Stimulated activated CD8-positive, alpha-beta memory T cell treated with anti-CD3 and anti-CD28 coated beads, Interleukin-12 subunit alpha, Interleukin-12 subunit beta, amount 100 ng/mL, for 1 hour (primary cell): Measurements from ENCODE around the gene ZNF888.
"Not testable (repeated sequence)": the region's sequence is repeated elsewhere in the genome, so short reads cannot be mapped to it uniquely, and the experiment has no call there.

Experiments
- DNase-seq: peaks from one replicate; pipeline ENCODE4 v3.0.0-alpha.2; 2020; ENCODE audit warnings: low read depth

ZNF888 gene

DNA sequence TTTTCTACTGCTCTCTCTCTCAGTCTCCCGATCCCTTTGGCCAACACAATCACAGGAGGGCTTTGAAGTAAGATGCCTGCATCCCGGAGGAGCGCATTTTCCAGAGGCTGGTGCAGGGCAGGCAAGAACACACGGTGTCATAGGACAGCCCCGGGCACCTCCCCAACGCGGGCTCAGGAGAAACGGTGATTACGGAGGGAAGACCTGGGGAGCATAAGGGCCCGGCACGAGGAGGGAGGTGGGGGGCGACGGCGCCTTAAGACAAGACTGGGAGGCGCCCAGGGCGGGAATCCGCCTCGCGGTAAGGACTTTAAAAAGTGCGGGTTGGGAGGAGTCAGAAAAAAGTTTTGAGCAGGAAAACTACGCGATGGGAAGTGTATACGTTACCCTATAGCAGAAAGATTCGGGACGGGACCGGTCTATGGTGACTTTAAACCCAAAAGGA is 18.7 kb upstream of the ZNF888 start:
- no peak for DNase-seq

DNA sequence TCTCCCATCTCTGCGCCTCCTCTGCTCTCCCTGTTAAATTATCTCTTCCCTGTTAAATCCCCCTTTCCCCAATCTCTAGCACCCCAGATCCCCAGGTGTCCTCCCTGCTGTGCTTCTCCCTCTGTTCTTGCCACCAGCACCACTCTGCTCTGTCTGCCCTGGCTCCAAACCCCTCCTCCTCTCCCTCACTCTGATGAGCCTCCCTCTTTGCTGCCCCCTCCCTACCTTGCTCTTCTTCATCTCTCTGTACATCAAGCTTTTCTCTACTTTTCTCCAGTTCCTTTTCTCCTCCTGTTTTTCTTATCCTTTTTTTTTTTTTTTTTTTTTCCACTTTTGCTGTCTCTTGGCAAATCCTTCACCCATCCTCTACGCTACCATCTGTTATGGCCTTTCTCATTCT is 18.3 kb upstream of the ZNF888 start:
- DNase-seq = not testable (repeated sequence)

DNA sequence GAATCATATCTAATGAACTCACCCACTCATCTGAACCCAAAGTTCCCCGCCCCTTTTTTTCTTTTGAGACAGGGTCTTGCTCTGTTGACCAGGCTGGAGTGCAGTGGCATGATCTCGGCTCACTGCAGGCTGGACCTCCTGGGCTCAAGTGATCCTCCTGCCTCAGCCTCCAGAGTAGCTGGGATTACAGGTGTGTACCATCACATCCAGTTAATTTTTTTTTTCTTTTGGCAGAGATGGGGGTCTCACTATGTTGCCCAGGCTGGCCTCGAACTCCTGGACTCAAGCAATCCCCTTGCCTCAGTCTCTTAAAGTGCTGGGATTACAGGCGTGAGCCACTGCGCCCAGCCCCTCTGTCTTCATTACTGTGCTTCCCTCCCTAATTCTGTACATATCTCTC is 17.7 kb upstream of the ZNF888 start:
- DNase-seq = not testable (repeated sequence)

DNA sequence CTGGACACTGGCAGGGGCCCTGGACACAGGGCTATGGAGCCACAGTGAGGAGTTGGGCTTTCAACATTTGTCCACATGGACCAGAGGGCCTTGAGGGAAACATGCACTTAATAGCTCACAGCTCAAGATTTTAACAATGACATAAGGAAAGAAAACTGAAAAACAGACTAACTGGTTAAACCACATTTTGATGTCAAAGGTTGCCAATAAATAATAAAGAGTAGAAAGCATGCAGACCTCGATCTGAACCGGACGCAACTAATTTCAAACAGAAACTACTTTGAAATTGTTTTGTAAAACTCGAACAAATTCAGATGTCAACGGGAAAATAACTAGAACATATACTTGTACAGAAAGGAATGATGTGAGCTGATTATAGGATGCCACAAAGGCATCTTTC is 15.5 kb upstream of the ZNF888 start:
- no peak for DNase-seq

DNA sequence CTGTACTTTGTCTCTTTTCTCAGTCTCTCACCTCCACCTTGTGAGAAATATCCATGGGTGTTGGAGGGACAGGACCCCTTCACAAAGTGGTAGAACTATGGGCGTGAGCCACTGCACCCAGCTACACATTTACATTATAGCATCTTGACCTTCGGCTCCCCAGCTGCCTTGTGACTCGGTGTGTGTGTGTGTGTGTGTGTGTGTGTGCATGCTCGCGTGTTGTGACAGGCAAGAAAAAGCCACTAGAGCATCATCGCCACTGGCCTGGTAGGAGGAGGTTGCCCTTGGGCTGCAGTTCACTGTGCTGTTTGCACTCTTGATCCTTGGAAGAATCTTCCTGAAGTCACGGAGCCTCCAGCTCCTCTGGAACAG is 13.7 kb upstream of the ZNF888 start:
- DNase-seq = no peak

DNA sequence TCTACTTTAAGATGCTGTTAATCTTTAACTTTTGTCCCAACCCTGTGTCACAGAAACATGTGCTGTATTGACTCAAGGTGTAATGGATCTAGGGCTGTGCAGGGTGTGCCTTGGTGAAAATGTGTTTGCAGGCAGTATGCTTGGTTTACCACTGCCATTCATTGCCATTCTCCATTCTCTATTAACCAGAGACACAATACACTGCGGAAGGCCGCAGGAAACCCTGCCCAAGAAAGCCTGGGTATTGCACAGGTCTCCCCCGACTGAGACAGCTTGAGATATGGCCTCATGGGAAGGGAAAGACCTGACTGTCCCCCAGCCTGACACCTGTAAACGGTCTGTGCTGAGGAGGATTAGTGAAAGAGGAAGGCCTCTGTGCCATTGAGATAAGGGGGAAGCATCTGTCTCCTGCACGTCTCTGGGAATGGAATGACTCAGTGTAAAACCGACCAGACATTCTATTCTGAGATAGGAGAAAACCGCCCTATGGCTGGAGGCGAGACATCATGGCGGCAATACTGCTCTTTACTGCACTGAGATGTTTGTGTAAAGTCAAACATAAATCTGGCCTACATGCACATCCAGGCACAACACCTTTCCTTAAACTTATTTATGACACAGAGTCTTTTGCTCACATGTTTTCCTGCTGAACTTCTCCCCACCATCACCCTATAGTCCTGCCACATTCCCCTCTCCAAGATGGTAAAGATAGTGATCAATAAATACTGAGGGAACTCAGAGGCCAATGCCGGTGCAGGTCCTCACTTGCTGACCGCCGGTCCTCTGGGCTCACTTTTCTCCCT is 13.1 kb upstream of the ZNF888 start:
- DNase-seq = no peak

DNA sequence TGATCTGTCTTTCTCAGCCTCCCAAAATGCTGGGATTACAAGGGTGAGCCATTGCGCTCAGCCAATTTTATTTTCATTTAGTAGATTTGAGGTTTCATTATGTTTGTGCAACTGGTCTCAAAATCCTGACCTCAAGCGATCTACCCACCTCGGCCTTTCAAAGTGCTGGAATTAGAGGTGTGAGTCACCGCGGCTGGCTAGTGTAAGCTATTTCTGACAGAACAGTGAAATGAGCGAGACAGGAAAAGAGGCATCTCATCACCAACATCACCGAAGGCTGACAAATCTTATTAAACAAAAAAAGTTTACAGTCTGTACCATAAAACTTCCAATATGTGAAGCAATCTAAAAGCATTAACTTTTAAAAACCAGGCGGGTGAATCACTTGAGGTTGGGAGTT is 12.2 kb upstream of the ZNF888 start:
- no peak for DNase-seq

DNA sequence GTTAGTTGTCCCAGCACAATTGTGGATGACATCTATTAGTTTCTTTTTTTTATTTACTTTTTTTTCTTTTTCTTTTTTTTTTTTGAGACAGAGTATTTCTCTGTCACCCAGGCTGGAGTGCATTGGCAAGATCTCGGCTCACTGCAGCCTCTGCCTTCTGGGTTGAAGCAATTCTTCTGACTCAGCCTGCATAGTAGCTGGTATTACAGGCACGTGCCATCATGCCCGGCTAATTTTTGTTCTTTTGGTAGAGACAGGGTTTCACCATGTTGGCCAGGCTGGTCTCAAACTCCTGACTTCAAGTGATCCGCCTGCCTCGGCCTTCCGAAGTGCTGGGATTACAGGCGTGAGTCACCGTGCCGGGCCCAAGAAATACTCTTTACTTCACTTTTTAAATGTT is 1.4 kb upstream of the ZNF888 start:
- not testable (repeated sequence) for DNase-seq

DNA sequence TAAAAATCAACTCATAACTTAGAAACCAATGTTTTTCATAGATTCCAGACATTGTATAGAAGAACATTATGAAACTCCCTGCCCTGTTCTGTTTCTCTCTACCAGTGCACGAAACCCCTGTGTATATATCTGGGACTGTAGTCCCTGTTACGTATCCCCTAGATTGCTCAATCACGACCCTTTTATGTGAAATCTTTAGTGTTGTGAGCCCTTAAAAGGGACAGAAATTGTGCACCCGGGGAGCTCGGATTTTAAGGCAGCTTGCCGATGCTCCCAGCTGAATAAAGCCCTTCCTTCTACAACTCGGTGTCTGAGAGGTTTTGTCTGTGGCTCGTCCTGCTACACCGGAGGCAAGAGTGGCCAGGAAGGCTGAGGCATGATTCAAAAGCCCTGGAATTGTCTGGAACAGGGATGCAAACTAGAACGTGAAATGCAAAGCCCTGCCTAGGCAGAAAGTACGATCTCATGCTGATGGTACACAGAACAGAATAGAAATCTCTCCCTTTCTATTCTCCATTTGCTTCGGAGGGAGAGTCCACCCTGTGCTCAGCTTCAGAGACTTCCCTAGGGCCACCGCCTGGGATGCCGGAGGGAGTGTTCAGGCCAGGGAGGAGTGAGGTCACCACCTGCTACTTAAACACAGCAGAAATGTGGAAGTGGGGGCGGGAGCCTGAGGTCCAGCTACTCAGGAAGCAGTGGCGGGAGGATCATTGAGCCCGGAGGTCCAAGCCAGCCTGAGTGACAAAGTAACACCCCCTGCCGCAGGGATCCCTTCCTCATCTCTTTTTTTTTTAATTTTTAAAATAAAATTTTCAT is 758 bp upstream of the ZNF888 start:
- no peak for DNase-seq

DNA sequence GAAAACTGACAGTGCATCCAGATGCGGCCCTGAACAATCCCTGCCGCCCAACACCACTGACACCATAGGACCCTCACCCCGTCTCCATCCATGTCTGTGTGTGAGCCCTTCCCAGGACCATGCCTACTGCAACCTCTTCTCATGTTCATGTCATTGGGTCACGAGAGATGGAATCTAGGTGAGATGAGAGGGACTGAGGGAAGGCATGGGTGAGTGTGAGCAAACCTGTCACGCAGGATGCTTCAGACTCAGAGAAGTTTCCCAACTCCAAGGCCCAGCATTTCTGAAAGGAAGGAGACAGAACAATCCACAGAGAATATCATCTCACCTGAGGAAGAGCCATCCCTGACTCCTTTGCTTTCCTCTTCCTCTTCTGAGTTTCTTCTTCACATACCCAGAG is 5.7 kb downstream of the ZNF888 start:
- no peak for DNase-seq

DNA sequence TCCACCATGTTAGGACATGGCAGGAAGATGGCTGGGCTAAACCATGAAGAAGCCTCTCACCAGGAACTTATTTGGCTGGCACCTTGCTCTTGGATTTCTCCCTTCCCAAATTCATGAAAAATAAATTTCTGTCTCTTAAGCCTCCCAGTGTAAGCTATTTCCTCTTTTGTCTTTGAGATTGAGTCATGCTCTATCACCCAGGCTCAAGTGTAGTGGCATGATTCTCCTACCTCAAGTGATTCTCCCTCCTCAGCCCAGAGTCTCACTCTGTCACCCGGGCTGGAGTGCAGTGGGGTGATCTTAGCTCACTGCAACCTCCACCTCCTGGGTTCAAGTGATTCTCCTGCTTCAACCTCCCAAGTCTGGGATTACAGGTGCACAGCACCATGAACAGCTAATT is 12.6 kb downstream of the ZNF888 start:
- DNase-seq = no peak

DNA sequence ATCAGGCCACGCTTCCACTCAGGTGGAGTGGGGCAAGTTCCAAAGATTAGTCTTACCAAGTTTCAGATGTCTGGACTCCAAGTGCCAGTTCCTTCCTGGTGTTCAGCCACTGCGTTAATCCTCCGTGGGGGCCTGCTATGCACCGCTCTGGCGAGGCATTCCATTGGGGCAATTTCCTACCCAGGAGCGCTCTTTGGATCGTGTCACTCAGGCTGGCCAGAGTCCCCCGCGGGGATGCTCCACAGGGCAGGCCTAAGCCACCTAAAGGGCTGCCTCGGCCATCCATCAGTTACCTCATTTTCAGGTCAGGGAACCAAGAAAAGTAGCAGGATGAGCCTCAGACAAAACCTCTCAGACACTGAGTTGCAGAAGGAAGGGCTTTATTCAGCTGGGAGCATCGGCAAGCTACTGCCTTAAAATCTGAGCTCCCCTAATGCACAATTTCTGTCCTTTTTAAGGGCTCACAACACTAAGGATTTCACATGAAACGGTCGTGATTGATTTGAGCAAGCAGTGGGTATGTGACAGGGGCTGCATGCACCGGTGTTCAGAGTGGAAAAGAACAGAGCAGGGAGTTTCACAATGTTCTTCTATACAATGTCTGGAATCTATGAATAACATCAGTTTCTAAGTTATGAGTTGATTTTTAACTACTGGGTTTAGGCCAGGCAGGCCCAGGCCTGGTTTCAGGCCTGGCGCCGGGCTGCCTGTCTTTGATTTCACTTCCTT is 19.0 kb downstream of the ZNF888 start:
- DNase-seq = not testable (repeated sequence)

DNA sequence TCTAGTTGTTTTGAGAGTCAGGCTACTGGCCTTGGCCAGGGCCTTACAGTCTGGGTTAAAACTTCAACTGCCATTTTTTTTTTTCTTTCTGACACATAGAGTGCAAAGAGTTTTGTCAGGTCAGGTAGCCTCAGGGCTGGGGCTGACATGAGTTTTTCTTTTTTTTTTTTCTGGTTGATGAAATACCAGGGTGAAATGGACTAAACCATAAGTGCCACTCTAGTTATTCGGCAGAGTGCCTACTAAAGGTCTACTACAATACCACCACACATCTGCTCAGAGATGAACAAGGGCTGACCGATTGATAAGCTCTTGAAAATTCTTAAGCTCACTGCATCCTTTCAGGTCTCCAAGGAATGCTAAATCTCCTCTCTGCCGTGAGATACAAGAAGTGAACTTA is 21.4 kb downstream of the ZNF888 start:
- DNase-seq = no peak

DNA sequence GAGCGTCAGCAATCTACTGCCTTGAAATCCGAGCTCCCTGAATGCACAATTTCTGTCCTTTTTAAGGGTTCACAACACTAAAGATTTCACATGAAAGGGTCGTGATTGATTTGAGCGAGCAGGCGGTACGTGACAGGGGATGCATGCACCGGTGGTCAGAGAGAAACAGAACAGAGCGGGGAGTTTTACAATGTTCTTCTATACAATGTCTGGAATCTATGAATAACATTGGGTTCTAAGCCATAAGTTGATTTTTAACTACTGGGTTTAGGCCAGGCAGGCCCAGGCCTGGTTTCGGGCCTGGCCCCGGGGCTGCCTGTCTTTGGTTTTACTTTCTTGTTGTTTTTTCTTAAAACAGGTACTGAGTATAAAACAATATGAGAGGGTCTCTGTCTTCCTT is 24.6 kb downstream of the ZNF888 start:
- not testable (repeated sequence) for DNase-seq

DNA sequence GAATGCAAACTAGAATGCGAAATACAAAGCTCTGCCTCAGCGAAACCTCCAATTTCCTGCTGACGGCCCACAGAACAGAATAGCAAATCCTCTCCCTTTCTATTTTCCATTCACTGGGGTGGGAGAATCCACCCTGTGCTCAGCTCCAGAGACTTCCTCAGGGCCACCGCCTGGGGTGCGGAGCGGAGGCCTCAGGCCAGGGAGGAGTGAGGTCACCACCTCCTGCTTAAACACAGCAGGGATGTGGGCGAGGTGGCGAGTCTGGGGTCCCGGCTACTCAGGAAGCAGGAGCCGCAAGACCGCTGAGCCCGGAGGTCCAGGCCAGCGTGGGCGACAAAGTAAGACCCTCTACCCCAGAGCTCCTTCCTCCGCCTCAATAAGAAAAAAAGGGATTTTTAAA is 25.1 kb downstream of the ZNF888 start:
- DNase-seq = no peak

DNA sequence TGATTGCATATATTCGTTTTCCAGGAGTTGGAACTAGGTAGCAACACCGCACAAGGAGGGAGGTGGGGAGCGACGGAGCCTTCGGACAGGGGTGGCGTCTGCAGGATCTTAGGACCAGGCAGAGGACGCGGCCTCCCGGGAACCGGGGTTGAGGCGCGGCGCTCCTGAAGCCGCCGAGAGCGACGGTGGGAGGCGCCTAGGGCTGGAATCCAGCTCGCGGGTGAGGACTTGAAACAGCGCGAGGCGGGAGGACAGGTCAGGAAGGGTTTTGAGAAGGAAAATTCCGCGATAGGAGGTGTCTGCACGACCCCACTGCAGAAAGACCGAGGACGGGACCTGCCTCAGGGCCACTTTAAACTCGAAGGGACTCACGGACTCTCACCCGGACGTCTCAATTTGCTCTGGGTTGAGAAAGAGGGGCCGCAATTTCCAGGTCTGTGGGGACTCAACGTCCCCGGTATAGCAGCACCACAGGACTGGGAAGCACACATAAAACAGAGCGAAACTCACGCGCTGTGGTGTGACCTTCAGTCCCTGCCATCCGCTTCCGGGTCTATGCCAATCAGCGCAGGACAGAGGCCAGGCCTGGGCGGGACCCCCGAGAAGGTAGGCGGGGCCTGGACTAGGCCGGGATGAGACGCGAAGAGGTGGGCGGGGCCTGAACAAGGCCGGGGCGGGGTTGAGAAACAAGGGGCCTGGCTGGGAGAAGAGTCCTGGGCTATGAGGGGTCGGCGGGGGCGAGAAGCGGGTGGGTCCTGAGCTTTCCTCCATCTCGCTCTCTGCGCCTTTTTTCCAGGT is 25.9 kb downstream of the ZNF888 start, which contains the start of gene ZNF320:
TSS of gene ZNF320 (minus strand) at position 498 of the 798 bp plus-strand sequence. CDS start 7,380 bp downstream, outside the sequence.
- DNase-seq = peak; percentile 82

DNA sequence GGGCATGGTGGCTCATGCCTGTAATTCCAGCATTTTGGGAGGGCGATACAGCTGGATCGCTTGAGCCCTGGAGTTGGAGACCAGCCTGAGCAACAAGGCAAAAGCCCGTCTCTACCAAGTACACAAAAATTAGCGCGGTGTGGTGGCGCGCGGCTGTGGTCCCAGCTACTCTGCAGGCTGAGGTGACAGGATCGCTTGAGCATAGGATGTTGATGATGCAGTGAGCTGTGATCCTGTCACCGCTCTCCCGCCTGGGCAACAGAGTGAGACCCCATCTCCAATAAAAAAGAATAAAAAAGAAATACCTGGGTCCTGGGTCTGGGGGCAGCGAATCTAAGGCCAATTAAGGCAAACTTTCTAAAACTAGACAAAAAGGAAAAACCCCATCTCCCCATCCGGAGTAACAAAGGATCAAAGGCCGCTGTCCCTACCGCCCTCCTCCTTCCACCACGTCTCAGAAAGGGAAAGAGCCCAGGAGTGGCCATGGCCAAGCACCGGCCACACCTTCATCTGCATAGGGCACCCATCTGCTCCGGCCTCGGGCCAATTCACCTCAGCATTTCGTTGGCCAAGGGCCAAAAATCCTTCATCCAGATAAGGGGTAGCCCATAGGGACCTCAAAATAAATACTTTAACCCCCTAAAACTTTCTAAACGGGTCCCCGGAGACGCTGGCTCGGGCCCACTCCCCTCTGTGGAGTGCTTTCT is 26.6 kb downstream of the ZNF888 start:
- no peak for DNase-seq

DNA sequence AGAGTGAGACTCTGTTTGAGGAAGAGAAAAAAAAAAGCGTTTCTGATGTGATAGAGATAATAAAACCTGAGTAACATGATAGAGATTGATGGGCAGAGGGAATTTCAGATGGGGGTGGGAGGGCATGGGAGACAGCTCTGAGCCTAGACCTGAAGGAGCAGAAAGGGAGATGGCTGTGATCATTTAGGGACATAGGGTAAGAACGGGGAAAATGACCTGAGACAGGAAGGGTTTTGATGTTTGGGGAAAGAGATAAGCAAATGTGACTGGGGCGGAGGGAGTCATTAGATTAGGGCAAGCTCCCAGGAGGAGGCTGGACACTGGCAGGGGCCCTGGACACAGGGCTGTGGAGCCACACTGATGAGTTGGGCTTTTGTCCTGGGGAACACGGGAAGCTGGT is 31.9 kb downstream of the ZNF888 start:
- DNase-seq = no peak

DNA sequence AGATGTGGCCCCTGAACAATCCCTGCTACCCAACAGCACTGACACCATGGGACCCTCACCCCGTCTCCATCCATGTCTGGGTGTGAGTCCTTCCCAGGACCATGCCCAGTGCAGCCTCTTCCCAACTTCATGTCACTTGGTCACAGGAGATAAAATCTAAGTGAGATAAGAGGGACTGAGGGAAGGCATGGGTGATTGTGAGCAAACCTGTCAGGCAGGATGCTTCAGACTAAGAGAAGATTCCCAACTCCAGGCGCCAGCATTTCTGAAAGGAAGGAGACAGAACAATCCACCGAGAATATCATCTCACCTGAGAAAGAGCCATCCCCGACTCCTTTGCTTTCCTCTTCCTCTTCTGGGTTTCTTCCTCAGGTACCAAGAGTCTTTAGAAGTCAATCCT is 33.3 kb downstream of the ZNF888 start:
- no peak for DNase-seq

DNA sequence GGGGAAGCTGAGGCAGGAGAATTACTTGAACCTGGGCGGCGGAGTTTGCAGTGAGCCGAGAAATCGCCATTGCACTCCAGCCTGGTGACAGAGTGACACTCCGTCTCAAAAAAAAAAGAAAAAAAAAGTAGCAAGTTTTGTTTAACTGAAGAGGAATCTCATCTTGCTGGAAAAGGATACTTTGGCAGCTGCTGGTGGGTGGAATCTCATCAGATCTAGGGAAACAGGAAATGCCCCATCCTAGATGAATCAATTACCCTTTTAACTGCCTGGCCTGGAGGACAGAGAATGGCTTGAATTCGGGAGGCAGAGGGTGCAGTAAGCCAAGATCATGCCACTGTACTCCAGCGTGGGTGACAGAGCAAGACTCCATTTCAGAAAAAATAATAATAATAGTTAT is 34.2 kb downstream of the ZNF888 start:
- no peak for DNase-seq

DNA sequence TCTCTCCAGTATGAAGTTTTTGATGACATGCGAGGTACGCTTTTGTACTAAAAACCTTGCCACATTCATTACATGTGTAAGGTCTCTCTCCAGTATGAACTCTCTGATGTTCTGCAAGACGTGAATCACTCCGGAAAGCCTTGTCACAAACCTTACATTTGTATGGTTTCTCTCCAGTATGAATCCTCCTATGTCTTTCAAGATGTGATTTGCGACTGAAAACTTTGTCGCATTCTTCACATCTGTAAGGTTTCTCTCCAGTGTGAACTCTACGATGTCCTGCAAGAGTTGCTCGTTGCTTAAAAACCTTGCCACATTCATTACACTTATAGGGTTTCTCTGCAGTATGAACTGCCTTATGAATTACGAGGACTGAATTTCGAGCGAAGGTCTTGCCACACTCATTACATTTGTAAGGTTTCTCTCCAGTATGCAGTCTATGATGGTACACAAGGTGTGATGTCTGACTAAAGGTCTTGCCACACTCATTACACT is 42.3 kb downstream of the ZNF888 start:
- DNase-seq = no peak
